ENCODE measurements around the gene ELF1.

GRCh38 chr13:40941581-40941980 is 77.5 kb downstream of the ELF1 start:
- TF ChIP-seq POLR2A (IDR thresholded peaks at IDR 0.05) (no peak), CTCF (IDR thresholded peaks at IDR 0.05) (no peak)
